Stimulated activated memory B cell treated with anti-CD40 and anti-IgM and Interleukin-4, amounts not matched to agents 10 μg/mL and 1 μg/mL and 100 μg/mL, for 72 hours (primary cell): ENCODE results near the gene KIRREL3.

Experiments used
- ATAC-seq: fragments of 150-1000 bp; cut with Tn5 transposase; 2 replicates; pipeline ENCODE4 v1.10.0; 2021
- H3K27ac Mint-ChIP-seq: one replicate; pipeline ENCODE4 v1.8.0; 2022; ENCODE audit warnings: mild to moderate bottlenecking, mixed read lengths
- H3K27me3 Mint-ChIP-seq: one replicate; pipeline ENCODE4 v1.8.0; 2022; ENCODE audit warnings: mixed read lengths
- H3K36me3 Mint-ChIP-seq: one replicate; pipeline ENCODE4 v1.8.0; 2022; ENCODE audit warnings: mixed read lengths
- H3K4me1 Mint-ChIP-seq: one replicate; pipeline ENCODE4 v1.8.0; 2022; ENCODE audit warnings: mixed read lengths
- H3K4me3 Mint-ChIP-seq: one replicate; pipeline ENCODE4 v1.8.0; 2022; ENCODE audit warnings: mild to moderate bottlenecking, moderate library complexity, mixed read lengths
- H3K9me3 Mint-ChIP-seq: one replicate; pipeline ENCODE4 v1.8.0; 2022; ENCODE audit warnings: mixed read lengths

The KIRREL3 gene

DNA sequence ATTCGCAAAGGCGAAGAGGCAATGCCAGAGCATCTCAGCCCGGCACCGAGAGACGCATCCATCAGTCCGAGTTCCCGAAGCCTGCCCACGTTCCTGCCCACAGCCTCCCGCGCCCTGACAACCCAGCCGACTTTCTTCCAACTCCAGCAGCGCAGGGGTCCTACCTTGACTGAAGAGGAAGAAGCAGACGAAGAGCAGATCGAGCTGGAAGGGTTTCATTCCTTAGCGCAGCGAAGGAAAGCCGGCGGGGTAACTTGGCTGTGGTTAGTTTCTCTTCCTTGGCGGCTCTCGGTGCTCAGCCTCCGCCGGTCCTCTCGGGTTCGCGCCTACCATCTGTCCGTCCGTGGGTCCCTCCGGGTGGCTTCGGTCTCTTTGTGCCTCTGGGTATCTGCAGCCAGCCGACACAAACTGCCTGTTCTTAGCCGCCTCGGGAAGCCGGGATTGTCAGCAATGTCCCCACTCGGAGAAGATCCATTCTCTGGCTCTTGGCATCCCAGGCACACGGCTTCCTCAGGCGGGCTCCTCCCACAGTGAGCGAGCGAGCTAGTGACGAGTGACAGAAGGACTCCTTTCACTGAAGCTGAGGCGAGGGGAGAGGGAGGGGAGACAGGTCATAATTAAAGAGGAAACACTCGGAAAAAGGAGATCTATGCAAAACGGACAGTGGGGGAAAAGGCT is at the start of gene KIRREL3:
Gene KIRREL3 (minus strand): TSS at position 480 of the 678 bp plus-strand sequence.
- H3K27ac Mint-ChIP-seq = no peak within 1 kb of the TSS
- H3K36me3 Mint-ChIP-seq = no peaks in the 10 kb centered on the region
- ATAC-seq = no peak
- H3K4me3 Mint-ChIP-seq = no peak within 1 kb of the TSS
- no peaks in the 10 kb centered on the region for H3K4me1 Mint-ChIP-seq
- no peaks in the 10 kb centered on the region for H3K9me3 Mint-ChIP-seq
- H3K27me3 Mint-ChIP-seq = peaks cover 18% of the 10 kb centered on the region

GRCh38 chr11:127050186-127050585 is 49.6 kb upstream of the KIRREL3 start:
- Mint-ChIP-seq H3K27ac (no peak overlapping the region), H3K9me3 (no peaks in the 10 kb centered on the region), H3K27me3 (no peaks in the 10 kb centered on the region), H3K4me3 (no peak overlapping the region), H3K4me1 (no peaks in the 10 kb centered on the region), H3K36me3 (no peaks in the 10 kb centered on the region)
- ATAC-seq = no peak

DNA sequence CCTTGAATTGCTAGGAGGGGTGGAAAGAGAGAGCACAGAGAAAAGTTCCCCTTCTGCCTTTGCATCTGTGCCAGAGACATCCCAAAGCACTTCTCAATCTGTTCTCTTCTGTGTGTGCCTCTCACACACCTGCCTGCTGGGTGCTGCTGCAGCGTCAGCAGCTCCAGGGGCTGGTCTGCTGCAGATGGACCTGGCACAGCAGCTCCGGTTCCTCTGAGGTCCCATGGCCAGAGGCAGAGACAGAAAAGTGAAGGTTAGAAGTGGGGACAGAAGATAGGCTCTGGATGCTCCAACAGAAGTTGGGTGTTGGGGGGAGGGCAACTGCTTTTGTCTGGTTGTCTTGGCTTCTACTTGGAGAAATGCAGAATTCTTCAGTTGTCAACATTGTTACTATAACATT is 48.9 kb upstream of the KIRREL3 start:
- H3K36me3 Mint-ChIP-seq = no peaks in the 10 kb centered on the region
- H3K9me3 Mint-ChIP-seq = no peaks in the 10 kb centered on the region
- no peak overlapping the region for H3K4me3 Mint-ChIP-seq
- peak; percentile 37 for ATAC-seq
- no peaks in the 10 kb centered on the region for H3K4me1 Mint-ChIP-seq
- no peaks in the 10 kb centered on the region for H3K27me3 Mint-ChIP-seq
- no peak overlapping the region for H3K27ac Mint-ChIP-seq

GRCh38 chr11:127044535-127044934 is 44.0 kb upstream of the KIRREL3 start:
- Mint-ChIP-seq H3K27me3 (no peaks in the 10 kb centered on the region), H3K27ac (no peak overlapping the region), H3K4me1 (no peaks in the 10 kb centered on the region), H3K9me3 (no peaks in the 10 kb centered on the region), H3K4me3 (no peak overlapping the region), H3K36me3 (no peaks in the 10 kb centered on the region)
- no peak for ATAC-seq

- peaks cover 2% of the 10 kb centered on the region for H3K9me3 Mint-ChIP-seq
These were observed 41.9 kb upstream of the KIRREL3 start for GRCh38 chr11:127042445-127042844.

GRCh38 chr11:127039591-127039990 is 39.0 kb upstream of the KIRREL3 start:
- no peak for ATAC-seq
- Mint-ChIP-seq H3K9me3 (peaks cover 2% of the 10 kb centered on the region), H3K36me3 (no peaks in the 10 kb centered on the region), H3K27ac (no peak overlapping the region), H3K4me3 (no peak overlapping the region), H3K4me1 (no peaks in the 10 kb centered on the region), H3K27me3 (peaks cover 12% of the 10 kb centered on the region)

More at GRCh38 chr11:127042445-127042844, 41.9 kb upstream of the KIRREL3 start:
- H3K36me3 Mint-ChIP-seq = no peaks in the 10 kb centered on the region
- peaks cover 12% of the 10 kb centered on the region for H3K27me3 Mint-ChIP-seq
- no peaks in the 10 kb centered on the region for H3K4me1 Mint-ChIP-seq
- no peak for ATAC-seq
- H3K27ac Mint-ChIP-seq = no peak overlapping the region
- H3K4me3 Mint-ChIP-seq = no peak overlapping the region

DNA sequence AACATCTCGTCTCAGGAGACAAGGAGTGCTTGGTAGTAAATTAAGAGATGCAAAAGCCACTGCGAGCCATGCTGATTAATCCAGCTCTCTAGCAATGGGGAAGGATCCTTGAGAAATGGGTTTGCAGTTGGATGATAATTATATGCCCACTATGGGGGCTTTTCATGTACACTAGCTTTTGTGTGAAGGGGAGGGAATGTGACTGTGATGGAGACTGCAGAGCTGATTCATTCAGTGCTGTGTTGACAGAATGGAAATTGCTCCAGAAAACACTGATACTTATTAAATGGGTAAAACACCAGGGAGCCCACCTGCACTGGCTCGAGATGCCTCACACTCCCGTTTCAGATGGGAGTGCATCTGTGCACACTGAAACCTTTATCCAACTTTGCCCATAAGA is 37.0 kb upstream of the KIRREL3 start:
- H3K4me1 Mint-ChIP-seq = no peaks in the 10 kb centered on the region
- H3K27me3 Mint-ChIP-seq = peaks cover 12% of the 10 kb centered on the region
- no peaks in the 10 kb centered on the region for H3K36me3 Mint-ChIP-seq
- no peak for ATAC-seq
- peaks cover 5% of the 10 kb centered on the region for H3K9me3 Mint-ChIP-seq
- H3K27ac Mint-ChIP-seq = no peak overlapping the region
- H3K4me3 Mint-ChIP-seq = no peak overlapping the region

DNA sequence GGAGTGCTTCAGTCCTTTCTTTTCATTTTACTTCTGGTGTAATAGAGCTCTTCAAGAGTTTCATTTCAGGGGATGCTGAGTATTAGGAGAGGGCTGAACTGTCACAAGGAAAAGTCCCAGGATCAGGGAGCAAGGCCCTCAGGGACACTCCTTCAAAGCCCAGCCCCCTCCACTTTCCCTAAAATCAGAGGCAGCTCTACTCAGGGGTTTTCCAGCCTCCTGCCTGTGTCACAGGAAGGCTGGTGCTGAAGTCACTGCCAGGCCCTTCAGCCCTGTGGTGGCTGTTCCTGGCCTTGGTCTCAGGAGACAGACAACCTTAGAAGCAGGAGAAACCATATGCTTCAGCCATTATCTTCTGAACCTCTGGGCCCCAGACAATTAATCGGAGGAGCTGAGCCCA is 36.4 kb upstream of the KIRREL3 start:
- peaks cover 5% of the 10 kb centered on the region for H3K9me3 Mint-ChIP-seq
- no peaks in the 10 kb centered on the region for H3K4me1 Mint-ChIP-seq
- no peak overlapping the region for H3K27ac Mint-ChIP-seq
- ATAC-seq = no peak
- H3K27me3 Mint-ChIP-seq = peaks cover 12% of the 10 kb centered on the region
- H3K4me3 Mint-ChIP-seq = no peak overlapping the region
- no peaks in the 10 kb centered on the region for H3K36me3 Mint-ChIP-seq

- no peak overlapping the region for H3K4me3 Mint-ChIP-seq
- no peak for ATAC-seq
- H3K36me3 Mint-ChIP-seq = no peaks in the 10 kb centered on the region
- H3K4me1 Mint-ChIP-seq = no peaks in the 10 kb centered on the region
- peaks cover 5% of the 10 kb centered on the region for H3K9me3 Mint-ChIP-seq
- H3K27me3 Mint-ChIP-seq = peaks cover 12% of the 10 kb centered on the region
- H3K27ac Mint-ChIP-seq = no peak overlapping the region
These were observed 35.3 kb upstream of the KIRREL3 start for GRCh38 chr11:127035824-127036223.

- H3K4me3 Mint-ChIP-seq = no peak overlapping the region
These were observed 34.4 kb upstream of the KIRREL3 start for GRCh38 chr11:127034973-127035372.

DNA sequence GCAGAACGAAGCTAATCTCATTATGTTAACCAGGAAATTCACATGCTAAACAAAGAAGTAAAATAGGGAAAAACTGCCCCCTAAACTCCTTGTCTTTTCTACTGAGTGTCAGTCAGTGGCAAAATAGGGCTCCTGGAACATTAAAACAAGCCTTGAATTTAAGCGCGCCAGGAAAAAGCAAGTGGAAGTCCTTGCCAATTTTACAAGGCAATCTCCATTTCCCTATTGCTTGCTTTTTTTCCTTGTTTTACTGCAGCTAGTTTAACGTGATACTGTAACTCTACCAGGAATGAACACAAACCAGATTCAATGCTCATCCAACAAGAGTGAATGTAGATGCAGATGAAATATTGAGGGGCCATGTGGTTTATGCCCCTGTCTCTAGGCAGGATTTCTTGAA is 28.1 kb upstream of the KIRREL3 start:
- ATAC-seq = no peak
- H3K4me3 Mint-ChIP-seq = no peak overlapping the region
- no peaks in the 10 kb centered on the region for H3K4me1 Mint-ChIP-seq
- H3K9me3 Mint-ChIP-seq = peaks cover 5% of the 10 kb centered on the region
- H3K27me3 Mint-ChIP-seq = no peaks in the 10 kb centered on the region
- no peak overlapping the region for H3K27ac Mint-ChIP-seq
- H3K36me3 Mint-ChIP-seq = no peaks in the 10 kb centered on the region

More at GRCh38 chr11:127034973-127035372, 34.4 kb upstream of the KIRREL3 start:
- no peak for ATAC-seq
- H3K27ac Mint-ChIP-seq = no peak overlapping the region
- peaks cover 6% of the 10 kb centered on the region for H3K9me3 Mint-ChIP-seq
- no peaks in the 10 kb centered on the region for H3K4me1 Mint-ChIP-seq
- peaks cover 12% of the 10 kb centered on the region for H3K27me3 Mint-ChIP-seq
- no peaks in the 10 kb centered on the region for H3K36me3 Mint-ChIP-seq

- Mint-ChIP-seq H3K4me1 (no peaks in the 10 kb centered on the region), H3K4me3 (no peak overlapping the region), H3K27me3 (no peaks in the 10 kb centered on the region), H3K27ac (no peak overlapping the region), H3K36me3 (no peaks in the 10 kb centered on the region), H3K9me3 (peaks cover 3% of the 10 kb centered on the region)
- no peak for ATAC-seq
These were observed 27.2 kb upstream of the KIRREL3 start for GRCh38 chr11:127027789-127028188.

DNA sequence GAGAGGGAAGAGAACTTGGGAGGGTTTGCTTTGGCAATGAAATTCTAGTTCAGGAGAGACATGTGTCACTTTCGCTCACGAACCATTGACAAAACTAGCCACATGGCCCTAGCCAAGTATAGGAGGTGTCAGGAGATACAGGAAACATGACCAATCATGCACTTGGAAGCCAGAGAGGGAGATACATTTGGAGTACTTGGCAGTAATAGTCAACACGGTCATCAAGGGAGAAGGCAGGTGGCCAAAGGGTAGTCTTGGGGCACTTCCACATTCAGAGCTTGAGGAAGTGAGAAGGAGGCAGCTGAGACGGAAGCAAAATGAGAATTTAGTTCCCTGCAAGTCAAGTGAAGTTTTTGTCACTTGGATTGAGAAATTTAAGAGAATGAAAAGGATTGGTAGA is 26.4 kb upstream of the KIRREL3 start:
- no peaks in the 10 kb centered on the region for H3K27me3 Mint-ChIP-seq

DNA sequence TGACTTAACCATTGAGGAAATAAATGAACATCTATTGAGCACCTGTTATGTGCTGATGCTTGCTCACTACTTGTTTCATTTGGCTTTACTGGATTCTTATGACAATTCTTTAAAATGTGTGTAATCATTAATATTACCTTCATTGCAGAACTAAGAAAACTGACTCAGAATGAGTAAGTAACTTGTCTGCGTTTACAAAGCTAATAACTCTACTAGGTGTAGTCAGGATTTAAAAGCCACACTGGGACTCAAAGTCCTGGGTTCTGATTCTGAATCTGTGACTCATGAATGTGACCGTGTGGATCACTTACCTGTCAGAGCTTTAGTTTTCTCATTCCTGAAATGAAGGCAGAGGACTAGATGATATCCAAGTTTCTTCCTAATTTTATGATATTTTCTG is 23.4 kb upstream of the KIRREL3 start:
- Mint-ChIP-seq H3K9me3 (no peaks in the 10 kb centered on the region), H3K27me3 (no peaks in the 10 kb centered on the region), H3K4me3 (no peak overlapping the region), H3K4me1 (no peaks in the 10 kb centered on the region), H3K36me3 (no peaks in the 10 kb centered on the region), H3K27ac (no peak overlapping the region)
- ATAC-seq = no peak

More for the DNA sequence above, 26.4 kb upstream of the KIRREL3 start:
- no peak overlapping the region for H3K27ac Mint-ChIP-seq
- no peaks in the 10 kb centered on the region for H3K36me3 Mint-ChIP-seq
- H3K4me3 Mint-ChIP-seq = no peak overlapping the region
- ATAC-seq = no peak
- H3K4me1 Mint-ChIP-seq = no peaks in the 10 kb centered on the region
- peaks cover 3% of the 10 kb centered on the region for H3K9me3 Mint-ChIP-seq

GRCh38 chr11:127018683-127019279 is 18.2 kb upstream of the KIRREL3 start:
- H3K4me1 Mint-ChIP-seq = no peaks in the 10 kb centered on the region
- ATAC-seq = no peak
- H3K27me3 Mint-ChIP-seq = no peaks in the 10 kb centered on the region
- H3K36me3 Mint-ChIP-seq = no peaks in the 10 kb centered on the region
- H3K27ac Mint-ChIP-seq = no peak overlapping the region
- H3K9me3 Mint-ChIP-seq = no peaks in the 10 kb centered on the region
- no peak overlapping the region for H3K4me3 Mint-ChIP-seq

- no peak overlapping the region for H3K4me3 Mint-ChIP-seq
- H3K9me3 Mint-ChIP-seq = no peaks in the 10 kb centered on the region
- no peaks in the 10 kb centered on the region for H3K36me3 Mint-ChIP-seq
- ATAC-seq = no peak
- no peaks in the 10 kb centered on the region for H3K27me3 Mint-ChIP-seq
- no peak overlapping the region for H3K27ac Mint-ChIP-seq
- H3K4me1 Mint-ChIP-seq = no peaks in the 10 kb centered on the region
These were observed 16.9 kb upstream of the KIRREL3 start for GRCh38 chr11:127017482-127017881.
